HG03280 (cell line): Measurements from ENCODE around the gene SEC61G.

Source experiments
- ATAC-seq: cut with Tn5 transposase; IDR thresholded peaks from one replicate; pipeline ENCODE4 v1.9.1; 2021; ENCODE audit warnings: mild to moderate bottlenecking, moderate library complexity; ENCODE audit not compliant: unreplicated experiment

Gene SEC61G

DNA sequence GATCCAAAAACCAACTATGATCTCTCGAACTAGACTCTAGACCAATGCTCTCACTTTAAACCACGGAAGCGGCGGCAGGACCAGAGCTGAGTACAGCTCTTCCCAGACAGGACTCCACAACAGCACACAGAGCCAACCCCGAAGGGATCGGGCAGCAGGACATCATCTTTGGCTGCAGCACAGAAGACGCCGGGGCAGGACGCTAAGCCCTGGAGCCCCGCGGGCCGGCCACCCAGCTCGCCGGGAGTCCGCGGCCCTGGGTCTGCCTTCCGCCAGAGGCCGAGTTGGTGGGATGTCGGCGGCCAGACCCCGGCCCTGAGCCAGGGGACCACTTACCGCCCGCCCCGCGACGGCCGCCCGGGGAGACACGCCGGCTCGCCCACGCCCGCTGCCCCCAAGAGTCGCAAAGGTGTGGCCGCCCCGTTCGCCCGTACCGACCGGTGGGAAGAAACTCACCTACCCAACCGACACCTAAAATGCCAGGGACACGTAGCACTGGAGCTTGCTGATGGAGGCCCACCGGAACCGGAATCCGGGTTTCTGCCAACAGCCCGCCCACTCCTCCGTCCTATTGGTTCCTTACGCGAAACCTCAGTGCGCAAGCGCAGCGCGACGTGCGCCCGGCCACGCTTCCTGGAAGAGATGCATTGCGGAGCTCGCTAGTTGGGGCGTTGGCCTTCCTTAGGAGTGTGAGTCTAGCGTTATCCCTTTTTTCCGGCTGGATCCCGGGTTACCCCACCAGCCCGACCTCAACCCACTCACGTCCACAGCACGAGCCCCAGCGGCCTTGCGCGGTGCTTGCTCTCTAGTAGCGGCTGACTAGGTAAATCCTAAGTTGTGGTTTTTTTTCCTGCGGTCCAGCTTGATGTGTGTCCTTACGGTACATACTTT, at the start of gene SEC61G:
Gene SEC61G (minus strand): TSS at position 510 of the 891 bp plus-strand sequence. CDS start 1,623 bp downstream, outside the sequence.
- peak; percentile 92 for ATAC-seq

GRCh38 chr7:54802841-54803240, 43.8 kb upstream of the SEC61G start:
- ATAC-seq = no peak

DNA sequence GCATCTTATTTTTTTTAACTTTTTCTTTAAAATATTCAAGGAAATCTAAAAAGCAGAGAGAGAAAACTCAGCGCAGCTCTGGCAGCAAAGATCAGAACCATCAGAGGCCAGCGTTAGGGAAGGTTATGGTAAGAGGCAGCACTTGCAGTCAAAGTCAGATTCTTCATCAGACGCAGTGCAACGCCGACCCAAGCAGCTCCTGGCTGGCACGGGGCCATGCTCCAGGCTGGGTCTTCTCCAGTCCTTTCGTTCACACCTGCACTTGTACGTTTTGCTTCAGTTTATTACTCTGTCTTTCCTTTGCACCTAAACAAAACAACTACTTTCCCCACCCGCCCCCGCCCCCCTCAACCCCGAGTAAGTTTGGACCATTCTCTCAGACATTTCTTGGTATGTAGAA, 43.1 kb upstream of the SEC61G start:
- no peak for ATAC-seq

DNA sequence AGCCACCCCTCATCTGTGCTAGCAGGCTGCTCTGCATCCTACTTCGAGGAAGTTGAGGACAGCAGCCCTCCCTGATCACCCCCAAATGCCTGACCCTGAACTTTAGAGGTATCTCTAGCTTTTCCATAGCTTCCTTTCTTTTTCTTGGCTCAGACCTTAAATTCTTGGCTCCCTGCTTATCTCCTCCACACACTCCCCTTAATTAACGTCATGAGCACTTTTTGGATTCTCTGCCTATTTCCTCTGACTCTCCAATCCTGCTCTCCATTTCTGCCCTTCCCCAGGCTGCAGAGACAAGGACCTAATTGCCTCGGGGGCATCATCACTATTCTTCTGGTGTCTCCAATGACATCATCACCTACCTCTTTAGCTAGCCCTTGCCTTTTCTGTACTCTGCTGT, 40.8 kb upstream of the SEC61G start:
- ATAC-seq = no peak

- no peak for ATAC-seq
Observed at GRCh38 chr7:54798530-54798929, 39.5 kb upstream of the SEC61G start.

- ATAC-seq = no peak
Observed at GRCh38 chr7:54796853-54797252, 37.8 kb upstream of the SEC61G start.

- no peak for ATAC-seq
Observed at GRCh38 chr7:54796150-54796549, 37.1 kb upstream of the SEC61G start.

- no peak for ATAC-seq
Observed at GRCh38 chr7:54792383-54792782, 33.4 kb upstream of the SEC61G start.

GRCh38 chr7:54788664-54789063, 29.7 kb upstream of the SEC61G start:
- ATAC-seq = peak; percentile 60

GRCh38 chr7:54785261-54785660, 26.2 kb upstream of the SEC61G start:
- ATAC-seq = no peak

GRCh38 chr7:54783952-54784351, 24.9 kb upstream of the SEC61G start:
- ATAC-seq = peak; percentile 55

DNA sequence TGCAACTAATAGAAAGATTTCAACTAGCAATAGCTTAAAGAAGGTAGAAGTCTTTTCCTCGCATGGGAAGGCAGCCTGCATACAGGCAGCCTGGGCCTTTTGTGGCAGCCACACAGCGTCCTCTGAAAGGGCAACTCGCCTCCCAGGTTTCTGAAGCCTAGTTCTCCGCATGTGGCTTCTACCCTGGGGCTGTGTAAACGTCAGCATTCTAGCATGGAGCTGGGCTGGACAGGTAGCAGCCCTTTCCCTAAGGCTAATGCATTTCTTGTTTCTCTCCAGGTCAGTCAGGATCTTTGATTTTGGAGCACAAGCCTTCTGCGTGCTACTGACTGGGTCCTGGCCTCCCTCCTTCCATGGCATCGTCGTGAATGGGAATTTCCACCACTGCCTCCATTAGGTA, 23.8 kb upstream of the SEC61G start:
- no peak for ATAC-seq

DNA sequence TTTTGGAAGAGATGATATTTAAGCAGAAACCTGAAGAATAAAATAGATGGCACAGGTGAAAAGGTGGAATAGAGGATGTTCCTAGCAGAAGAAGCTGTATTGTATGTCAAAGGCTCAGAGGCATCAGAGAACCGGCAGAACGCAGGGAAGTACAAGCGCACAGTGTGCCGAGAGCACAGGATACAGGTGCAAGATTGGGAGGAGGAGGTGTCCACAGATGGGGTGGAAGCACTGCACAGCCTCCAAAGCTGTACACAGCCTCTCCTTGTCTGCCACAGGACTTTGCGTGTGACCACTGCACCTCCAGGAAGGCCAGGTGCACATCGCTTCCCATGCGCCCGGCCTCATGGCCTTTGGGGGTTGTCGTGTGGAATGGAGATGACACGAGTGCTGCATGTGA, 23.3 kb upstream of the SEC61G start:
- no peak for ATAC-seq

- ATAC-seq = no peak
Observed at GRCh38 chr7:54781134-54781920, 22.3 kb upstream of the SEC61G start.

- ATAC-seq = no peak
Observed at GRCh38 chr7:54780490-54780889, 21.5 kb upstream of the SEC61G start.

GRCh38 chr7:54778696-54779540, 19.9 kb upstream of the SEC61G start:
- no peak for ATAC-seq

- no peak for ATAC-seq
Observed at GRCh38 chr7:54778166-54778565, 19.2 kb upstream of the SEC61G start.

DNA sequence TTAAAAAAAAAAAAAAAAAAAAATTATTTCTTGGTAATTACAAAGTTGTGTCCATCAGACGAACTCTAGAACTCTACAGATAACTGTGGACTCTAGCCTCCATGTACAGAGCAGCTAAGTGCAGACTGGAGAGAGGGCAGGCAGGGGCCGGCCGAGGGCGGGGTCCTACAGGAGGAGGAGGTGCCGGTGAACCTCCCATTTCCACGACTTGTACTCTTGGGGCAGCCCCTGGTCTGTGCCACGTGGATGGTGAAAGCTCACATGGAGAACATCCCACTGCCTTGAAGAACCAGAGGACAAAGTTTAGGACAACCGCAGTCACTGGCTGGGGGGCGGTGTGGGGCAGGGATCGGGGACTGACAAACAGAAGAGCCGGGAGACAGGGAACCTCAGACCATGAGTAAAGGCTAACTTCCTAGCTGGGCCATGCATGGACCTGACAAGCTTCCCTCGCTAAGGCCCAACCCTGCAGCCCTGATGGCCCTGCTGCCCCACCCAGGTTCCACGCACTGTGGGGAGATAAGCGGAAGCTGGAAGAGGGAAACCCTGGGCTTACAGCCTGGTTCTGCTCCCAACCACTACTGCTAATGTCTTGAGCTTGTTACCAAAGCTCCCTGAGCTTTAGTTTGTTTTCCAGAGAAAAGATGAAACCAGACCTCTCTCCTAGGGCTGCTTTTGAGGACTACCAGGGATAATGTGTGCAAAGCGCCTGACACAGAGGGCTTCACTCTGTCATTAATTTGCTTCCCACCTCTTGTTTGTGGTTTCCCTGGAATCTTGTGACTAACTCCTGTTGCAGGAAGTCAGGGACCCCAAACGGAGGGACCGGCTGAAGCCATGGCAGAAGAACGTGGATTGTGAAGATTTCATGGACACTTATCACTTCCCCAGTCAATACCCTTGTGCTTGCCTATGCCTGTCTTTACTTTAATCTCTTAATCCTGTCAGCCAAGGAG, 16.1 kb upstream of the SEC61G start:
- ATAC-seq = no peak

- no peak for ATAC-seq
Observed at GRCh38 chr7:54773472-54774399, 14.7 kb upstream of the SEC61G start.
